Testis (tissue), 2 donors: Measurements from ENCODE around the gene SPTBN4.

Experiments used
- POLR2A ChIP-seq: fragments of 450-650 bp; IDR thresholded peaks from one replicate; pipeline ENCODE4 v1.6.1; 2017; ENCODE audit warnings: antibody characterized with exemption, mild to moderate bottlenecking, moderate library complexity
- TF ChIP-seq, protein P1 (sequence below), 3 experiments: fragments of 450-650 bp in 2 of 3; fragments of 200-600 bp in 1 of 3; sonication (generic) in 1 of 3; IDR thresholded peaks; one replicate each; pipeline ENCODE4 v1.5.1; 2016 to 2019; ENCODE audit warnings: antibody characterized with exemption in 3 of 3, mild to moderate bottlenecking in 2 of 3, moderate library complexity in 1 of 3

- TF ChIP-seq, protein P1, sequence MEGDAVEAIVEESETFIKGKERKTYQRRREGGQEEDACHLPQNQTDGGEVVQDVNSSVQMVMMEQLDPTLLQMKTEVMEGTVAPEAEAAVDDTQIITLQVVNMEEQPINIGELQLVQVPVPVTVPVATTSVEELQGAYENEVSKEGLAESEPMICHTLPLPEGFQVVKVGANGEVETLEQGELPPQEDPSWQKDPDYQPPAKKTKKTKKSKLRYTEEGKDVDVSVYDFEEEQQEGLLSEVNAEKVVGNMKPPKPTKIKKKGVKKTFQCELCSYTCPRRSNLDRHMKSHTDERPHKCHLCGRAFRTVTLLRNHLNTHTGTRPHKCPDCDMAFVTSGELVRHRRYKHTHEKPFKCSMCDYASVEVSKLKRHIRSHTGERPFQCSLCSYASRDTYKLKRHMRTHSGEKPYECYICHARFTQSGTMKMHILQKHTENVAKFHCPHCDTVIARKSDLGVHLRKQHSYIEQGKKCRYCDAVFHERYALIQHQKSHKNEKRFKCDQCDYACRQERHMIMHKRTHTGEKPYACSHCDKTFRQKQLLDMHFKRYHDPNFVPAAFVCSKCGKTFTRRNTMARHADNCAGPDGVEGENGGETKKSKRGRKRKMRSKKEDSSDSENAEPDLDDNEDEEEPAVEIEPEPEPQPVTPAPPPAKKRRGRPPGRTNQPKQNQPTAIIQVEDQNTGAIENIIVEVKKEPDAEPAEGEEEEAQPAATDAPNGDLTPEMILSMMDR (IDR thresholded peaks at IDR 0.05): no peak
- peak; percentile 60 for TF ChIP-seq POLR2A
Observed at GRCh38 chr19:40465557-40466218, 1.1 kb upstream of the SPTBN4 start, which contains the start of gene BLVRB.
